ENCODE measurements around the gene LRP1B.

The LRP1B gene

DNA sequence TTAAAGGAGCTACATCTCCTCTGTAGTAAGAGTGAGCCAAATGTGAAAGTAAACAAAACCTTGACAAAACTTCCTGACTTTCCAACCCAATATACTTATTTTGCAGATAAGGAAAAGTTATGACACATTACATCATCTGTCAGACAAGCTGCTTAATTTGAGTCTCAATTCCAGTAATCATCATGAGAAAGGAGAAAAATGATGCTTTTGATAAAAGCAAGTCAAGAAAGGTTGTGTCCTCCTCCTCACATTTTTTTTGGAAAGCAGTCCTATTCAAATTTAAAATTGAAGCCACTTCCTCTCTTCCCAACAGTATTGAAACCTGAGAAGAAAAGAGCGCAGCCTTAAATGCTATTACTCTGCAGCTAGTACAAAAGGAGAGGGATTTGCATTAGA, 519.6 kb downstream of the LRP1B start:
- TF ChIP-seq CTCF (conservative IDR thresholded peaks at IDR 0.05; ENCODE audit: low read depth, low read length): no peak
- no peak for DNase-seq (ENCODE audit: low read depth)
- H3K4me3 ChIP-seq (ENCODE audit: low read length): no peak overlapping the region

DNA sequence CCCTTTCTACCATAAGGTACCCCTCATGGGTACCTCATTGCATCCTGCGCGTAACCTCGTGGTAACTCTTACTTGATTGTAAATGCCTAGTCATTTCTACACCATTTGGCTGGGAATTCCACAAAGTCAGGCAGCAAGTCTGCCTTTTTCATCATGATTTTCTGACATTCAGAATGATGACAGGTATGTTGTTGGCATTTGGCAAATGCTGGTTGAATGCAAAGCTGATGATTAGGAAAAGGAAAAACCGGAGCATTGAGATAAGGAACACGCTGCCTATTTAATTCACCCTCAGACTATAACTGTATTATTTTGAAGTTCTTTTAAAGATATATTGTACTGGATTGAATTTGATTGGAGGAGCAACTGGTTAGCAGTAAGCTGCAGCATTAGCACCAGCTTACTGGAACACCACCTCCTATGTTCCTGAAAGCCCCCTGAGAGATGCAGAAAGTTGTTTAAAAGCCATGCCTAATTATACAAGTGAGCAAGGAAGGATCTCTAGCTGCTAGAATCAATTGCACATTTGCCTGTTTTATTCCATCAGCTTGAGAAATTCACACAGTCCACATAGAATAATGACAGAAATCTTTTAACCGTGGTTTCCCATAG, 520.1 kb downstream of the LRP1B start:
- DNase-seq (ENCODE audit: low read depth): no peak
- TF ChIP-seq CTCF (conservative IDR thresholded peaks at IDR 0.05; ENCODE audit: low read depth, low read length): no peak
- H3K4me3 ChIP-seq (ENCODE audit: low read length): no peak overlapping the region

- TF ChIP-seq CTCF (conservative IDR thresholded peaks at IDR 0.05; ENCODE audit: low read depth, low read length): no peak
- H3K4me3 ChIP-seq (ENCODE audit: low read length): no peak overlapping the region
- no peak for DNase-seq (ENCODE audit: low read depth)
Measured at GRCh38 chr2:141605163-141605562, 525.7 kb downstream of the LRP1B start.

GRCh38 chr2:141601511-141602152, 529.2 kb downstream of the LRP1B start:
- DNase-seq (ENCODE audit: low read depth): no peak
- TF ChIP-seq CTCF (conservative IDR thresholded peaks at IDR 0.05; ENCODE audit: low read depth, low read length): no peak
- no peak overlapping the region for H3K4me3 ChIP-seq (ENCODE audit: low read length)

GRCh38 chr2:141599721-141600120, 531.1 kb downstream of the LRP1B start:
- DNase-seq (ENCODE audit: low read depth): no peak

DNA sequence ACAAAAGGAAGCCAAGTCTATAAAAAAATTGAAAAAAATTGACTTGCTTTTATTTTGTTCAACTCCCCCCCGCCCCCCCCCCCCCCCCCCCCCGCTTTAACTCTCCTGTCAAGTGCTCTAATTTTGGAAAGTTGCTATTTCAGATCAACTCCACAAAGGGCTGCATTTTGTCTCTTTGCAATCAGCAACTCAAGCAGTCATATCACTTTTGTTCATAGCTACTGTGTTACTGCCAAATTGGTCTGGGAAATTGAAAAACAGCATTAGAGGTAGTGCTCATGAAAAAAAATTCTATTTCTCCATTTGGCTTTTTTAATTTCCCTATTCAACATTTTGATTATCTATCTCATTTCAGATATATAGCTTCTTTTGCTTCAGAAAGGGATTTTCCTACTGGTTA, 531.8 kb downstream of the LRP1B start:
- DNase-seq (ENCODE audit: low read depth): no peak
- TF ChIP-seq CTCF (conservative IDR thresholded peaks at IDR 0.05; ENCODE audit: low read depth, low read length): no peak
- no peak overlapping the region for H3K4me3 ChIP-seq (ENCODE audit: low read length)

More at GRCh38 chr2:141599721-141600120, 531.1 kb downstream of the LRP1B start:
- no peak overlapping the region for H3K4me3 ChIP-seq (ENCODE audit: low read length)
- TF ChIP-seq CTCF (conservative IDR thresholded peaks at IDR 0.05; ENCODE audit: low read depth, low read length): no peak

- DNase-seq (ENCODE audit: low read depth): no peak
- H3K4me3 ChIP-seq (ENCODE audit: low read length): no peak overlapping the region
- TF ChIP-seq CTCF (conservative IDR thresholded peaks at IDR 0.05; ENCODE audit: low read depth, low read length): no peak
Measured at GRCh38 chr2:141595316-141595920, 535.4 kb downstream of the LRP1B start.
